B cell (primary cell): ENCODE data around the gene GRPEL1. TPM values are rescaled to one million over a fixed set of nuclear protein-coding genes. Genes with fewer than 3 reads are reported as not detected.

Experiments
- ATAC-seq: fragments of 200-7000 bp; cut with Tn5 transposase; one replicate; pipeline ENCODE4 v1.10.0; 2021; ENCODE audit warnings: low read depth, mild to moderate bottlenecking, moderate number of reproducible peaks, moderate library complexity
- CTCF ChIA-PET: fragments of 350-600 bp; sonication (Branson Sonifier 250); formaldehyde crosslinking; loops from one replicate; lab custom pipeline; 2021; ENCODE audit warnings: antibody characterized with exemption, inconsistent platforms; lab: Charles Lee
- POLR2A ChIA-PET: fragments of 350-600 bp; sonication (Branson Sonifier 250); formaldehyde crosslinking; loops from one replicate; lab custom pipeline; 2021; ENCODE audit warnings: antibody characterized with exemption; lab: Charles Lee
- DNase-seq: peaks from one replicate; pipeline ENCODE4 v3.0.0; 2013
- H2AFZ ChIP-seq: 2 replicates; pipeline ENCODE4 v1.6.1; 2012; ENCODE audit warnings: mild to moderate bottlenecking, low read depth, low read length; ENCODE audit not compliant: insufficient read depth, poor library complexity, severe bottlenecking
- H3K27ac ChIP-seq, 2 donors: 1 replicate in 1 of 2; 2 replicates in 1 of 2; pipeline ENCODE4 v1.5.1; 2012 to 2013; ENCODE audit warnings: low read length in 2 of 2, mild to moderate bottlenecking in 2 of 2, moderate library complexity in 1 of 2
- H3K27me3 ChIP-seq, 4 experiments: fragments of 200-600 bp in 1 of 4; sonication (generic) in 1 of 4; replicated peaks in 1 of 4; 1 replicate in 2 of 4; 2 replicates in 2 of 4; pipeline versions ENCODE4 v1.6.1 to v1.7.0; 2013 to 2016; ENCODE audit warnings: low read length in 3 of 4, mild to moderate bottlenecking in 2 of 4, mixed read lengths in 1 of 4, moderate library complexity in 1 of 4; ENCODE audit not compliant: insufficient read depth in 4 of 4, control insufficient read depth in 3 of 4; ENCODE audit errors: control extremely low read depth in 1 of 4
- H3K36me3 ChIP-seq, 2 experiments: replicated peaks in 1 of 2; 1 replicate in 1 of 2; 2 replicates in 1 of 2; pipeline versions ENCODE4 v1.6.1 to v1.7.1; 2013; ENCODE audit warnings: low read length in 1 of 2; ENCODE audit not compliant: insufficient read depth in 2 of 2, control insufficient read depth in 1 of 2; ENCODE audit errors: control extremely low read depth in 1 of 2, extremely low read depth in 1 of 2
- H3K4me1 ChIP-seq, 2 donors: fragments of 200-600 bp in 1 of 2; sonication (generic) in 1 of 2; 1 replicate in 1 of 2; 2 replicates in 1 of 2; pipeline versions ENCODE4 v1.5.1 to v1.6.1; 2013 to 2017; ENCODE audit warnings: low read length in 2 of 2; ENCODE audit not compliant: control insufficient read depth in 2 of 2, insufficient read depth in 2 of 2
- H3K4me2 ChIP-seq: replicated peaks from 2 replicates; pipeline ENCODE3; 2012; ENCODE audit warnings: mild to moderate bottlenecking, low read depth, low read length; ENCODE audit not compliant: poor library complexity, severe bottlenecking
- H3K4me3 ChIP-seq, 5 experiments: fragments of 200-600 bp in 1 of 5; sonication (generic) in 1 of 5; 1 replicate in 3 of 5; 2 replicates in 2 of 5; pipeline versions ENCODE4 v1.5.1 to v1.7.0; 2011 to 2016; ENCODE audit warnings: low read length in 4 of 5, mild to moderate bottlenecking in 4 of 5, low read depth in 2 of 5, control low read depth in 1 of 5, moderate library complexity in 1 of 5; ENCODE audit not compliant: insufficient read depth in 1 of 5; ENCODE audit errors: control extremely low read depth in 1 of 5, extremely low read depth in 1 of 5
- H3K79me2 ChIP-seq: fragments of 200-600 bp; sonication (generic); one replicate; pipeline ENCODE4 v1.6.0; 2016; ENCODE audit warnings: low read length; ENCODE audit not compliant: control insufficient read depth, insufficient read depth
- H3K9ac ChIP-seq: fragments of 200-600 bp; sonication (generic); 2 replicates; pipeline ENCODE4 v1.6.1; 2017; ENCODE audit warnings: mild to moderate bottlenecking, low read length, moderate library complexity
- H3K9me3 ChIP-seq, 3 donors: one replicate each; pipeline versions ENCODE4 v1.6.1 to v1.7.1; 2013; ENCODE audit warnings: low read length in 2 of 3; ENCODE audit not compliant: control insufficient read depth in 2 of 3, insufficient read depth in 1 of 3; ENCODE audit errors: control extremely low read depth in 1 of 3
- H4K20me1 ChIP-seq: 2 replicates; pipeline ENCODE4 v1.6.0; 2012; ENCODE audit warnings: mild to moderate bottlenecking, low read length; ENCODE audit not compliant: insufficient read depth, control insufficient read depth, poor library complexity, severe bottlenecking
- H3K27ac Mint-ChIP-seq: one replicate; pipeline ENCODE4 v1.8.0; 2021; ENCODE audit warnings: mixed read lengths
- H3K27me3 Mint-ChIP-seq: one replicate; pipeline ENCODE4 v1.8.0; 2021; ENCODE audit warnings: mixed read lengths
- H3K4me1 Mint-ChIP-seq: one replicate; pipeline ENCODE4 v1.8.0; 2021; ENCODE audit warnings: mixed read lengths
- H3K4me3 Mint-ChIP-seq: one replicate; pipeline ENCODE4 v1.8.0; 2021; ENCODE audit warnings: mixed read lengths
- H3K9me3 Mint-ChIP-seq: one replicate; pipeline ENCODE4 v1.8.0; 2022; ENCODE audit warnings: mixed read lengths; ENCODE audit not compliant: insufficient read depth
- CTCF ChIP-seq: fragments of 200-600 bp; IDR thresholded peaks from one replicate; pipeline ENCODE4 v1.8.0; 2022; ENCODE audit warnings: antibody characterized with exemption, mild to moderate bottlenecking
- EZH2 ChIP-seq: IDR thresholded peaks from 2 replicates; pipeline ENCODE4 v1.6.1; 2012; ENCODE audit warnings: borderline replicate concordance, low read depth, mild to moderate bottlenecking, moderate library complexity, low read length; ENCODE audit not compliant: insufficient read depth, poor library complexity, severe bottlenecking
- WGBS: methylation state at CpG from one replicate; pipeline ENCODE4 v1.1.5; 2013; ENCODE audit warnings: missing lambda C conversion rate; ENCODE audit not compliant: insufficient coverage; 5-methylcytosine and 5-hydroxymethylcytosine counted together
- intact Hi-C: fragments of 100-400 bp; cut with micrococcal nuclease; formaldehyde crosslinking; loops from one replicate; pipeline ENCODE4 v1.10.0; 2022
- polyA plus RNA-seq: library from polyadenylated mRNA; depleted of rRNA; stranded (reverse); fragments of >200 nt; gene quantifications from 2 replicates; pipeline ENCODE4 v1.2.3, GENCODE V29; 2012
- total RNA-seq, 2 donors: library from RNA; stranded (reverse); fragments of 120-200 nt in 1 of 2; gene quantifications; 1 replicate in 1 of 2; 2 replicates in 1 of 2; pipeline versions ENCODE4 v1.2.3 to v1.2.4, GENCODE V29; 2013 to 2022

GRPEL1 gene
- total and polyA plus RNA-seq, 2 donors (not counting 1 experiment from before 2014, with no cell fraction given) = 15.0 to 26.0 TPM

- DNase-seq = no peak
- Histone ChIP-seq H2AFZ (no peak overlapping the region), H3K4me1 (peaks cover 13 to 18% of the 10 kb centered on the region in 2 donors), H3K4me2 (no peak overlapping the region), H3K36me3 (peaks cover 1 to 53% of the 10 kb centered on the region in 2 experiments), H3K27ac (no peak overlapping the region), H3K4me3 (no peak overlapping the region), H4K20me1 (peaks cover 28% of the 10 kb centered on the region), H3K79me2 (peaks cover 49% of the 10 kb centered on the region), H3K9me3 (no peaks in the 10 kb centered on the region), H3K9ac (no peak overlapping the region), H3K27me3 (no peaks in the 10 kb centered on the region)
- intact Hi-C loops = no loop called here
- ATAC-seq = no peak
- CTCF ChIA-PET = interaction anchor here (1.5 to 2.1 kb wide), 2 partner anchors 54 kb away, joined by 3 to 6 read pairs; no protein-coding TSS in a partner anchor
- H3K4me3 Mint-ChIP-seq = no peak overlapping the region
- no peaks in the 10 kb centered on the region for H3K27me3 Mint-ChIP-seq
- H3K4me1 Mint-ChIP-seq = peaks cover 23% of the 10 kb centered on the region
- peak overlapping the region; percentile 56 for H3K27ac Mint-ChIP-seq
- no peak for TF ChIP-seq CTCF
- no peak for TF ChIP-seq EZH2
- 100% methylated on average over 2 of the region's 6 CpGs for WGBS
- H3K9me3 Mint-ChIP-seq = peaks cover 2% of the 10 kb centered on the region
- POLR2A ChIA-PET = interaction anchor here (0.6 kb wide), 1 partner anchor 32 kb away, joined by 3 read pairs; no protein-coding TSS in a partner anchor
Observed at GRCh38 chr4:7016512-7016911, 51.4 kb downstream of the GRPEL1 start.

- H3K9me3 Mint-ChIP-seq = peaks cover 2% of the 10 kb centered on the region
- ChIA-PET POLR2A (interaction anchor here (0.6 kb wide), 1 partner anchor 33 kb away, joined by 3 read pairs; no protein-coding TSS in a partner anchor), CTCF (interaction anchor here (1.5 to 1.6 kb wide), 2 partner anchors 27 to 55 kb away, joined by 3 to 7 read pairs; partner anchors contain the start of gene TADA2B)
- no peak overlapping the region for H3K4me2 ChIP-seq
- H3K27me3 ChIP-seq = no peaks in the 10 kb centered on the region
- peaks cover 28% of the 10 kb centered on the region for H4K20me1 ChIP-seq
- H3K27ac Mint-ChIP-seq = no peak overlapping the region
- WGBS = 84% methylated on average over 11 of the region's 11 CpGs
- H3K27ac ChIP-seq = no peak overlapping the region
- H3K27me3 Mint-ChIP-seq = no peaks in the 10 kb centered on the region
- ATAC-seq (no peak), DNase-seq (no peak)
- peaks cover 23% of the 10 kb centered on the region for H3K4me1 Mint-ChIP-seq
- intact Hi-C loops = no loop called here
- no peaks in the 10 kb centered on the region for H3K9me3 ChIP-seq
- peaks cover 49% of the 10 kb centered on the region for H3K79me2 ChIP-seq
- peaks cover 1 to 52% of the 10 kb centered on the region in 2 experiments for H3K36me3 ChIP-seq
- no peak overlapping the region for H3K4me3 ChIP-seq
- no peak overlapping the region for H2AFZ ChIP-seq
- H3K4me3 Mint-ChIP-seq = no peak overlapping the region
- no peak overlapping the region for H3K9ac ChIP-seq
- TF ChIP-seq EZH2 (no peak), CTCF (no peak)
- peaks cover 13 to 18% of the 10 kb centered on the region in 2 donors for H3K4me1 ChIP-seq
Observed at GRCh38 chr4:7016086-7016485, 51.8 kb downstream of the GRPEL1 start.
